Activated naive CD4-positive, alpha-beta T cell treated with anti-CD3 and anti-CD28 coated beads for 36 hours (primary cell): ENCODE results near the gene SLC30A3. TPM values are rescaled to one million over a fixed set of nuclear protein-coding genes. Genes with fewer than 3 reads are reported as not detected.

Experiments
- CTCF ChIA-PET: fragments of 350-600 bp; sonication (Branson Sonifier 250); formaldehyde crosslinking; loops from one replicate; lab custom pipeline; 2021; ENCODE audit warnings: antibody characterized with exemption; lab: Charles Lee
- DNase-seq: peaks from one replicate; pipeline ENCODE4 v3.0.0-alpha.2; 2020
- H3K27ac Mint-ChIP-seq: one replicate; pipeline ENCODE4 v1.8.0; 2021; ENCODE audit warnings: mild to moderate bottlenecking, mixed read lengths
- H3K27me3 Mint-ChIP-seq: one replicate; pipeline ENCODE4 v1.8.0; 2021; ENCODE audit warnings: low read depth, mixed read lengths
- H3K36me3 Mint-ChIP-seq: one replicate; pipeline ENCODE4 v1.8.0; 2021; ENCODE audit warnings: low read depth, mixed read lengths
- H3K4me1 Mint-ChIP-seq: one replicate; pipeline ENCODE4 v1.8.0; 2021; ENCODE audit warnings: low read depth, mixed read lengths
- H3K4me3 Mint-ChIP-seq: one replicate; pipeline ENCODE4 v1.8.0; 2021; ENCODE audit warnings: mild to moderate bottlenecking, moderate library complexity, mixed read lengths
- H3K9me3 Mint-ChIP-seq: one replicate; pipeline ENCODE4 v1.8.0; 2021; ENCODE audit warnings: mixed read lengths
- intact Hi-C: fragments of 100-400 bp; cut with micrococcal nuclease; formaldehyde crosslinking; loops from one replicate; pipeline ENCODE4 v1.15.1; 2023
- total RNA-seq, 2 experiments: library from RNA; stranded (reverse); gene quantifications; one replicate each; pipeline ENCODE4 v1.2.3, GENCODE V29; 2021

Gene SLC30A3
- total RNA-seq, 2 experiments from 2014 or later = 0.55 to 0.67 TPM

DNA sequence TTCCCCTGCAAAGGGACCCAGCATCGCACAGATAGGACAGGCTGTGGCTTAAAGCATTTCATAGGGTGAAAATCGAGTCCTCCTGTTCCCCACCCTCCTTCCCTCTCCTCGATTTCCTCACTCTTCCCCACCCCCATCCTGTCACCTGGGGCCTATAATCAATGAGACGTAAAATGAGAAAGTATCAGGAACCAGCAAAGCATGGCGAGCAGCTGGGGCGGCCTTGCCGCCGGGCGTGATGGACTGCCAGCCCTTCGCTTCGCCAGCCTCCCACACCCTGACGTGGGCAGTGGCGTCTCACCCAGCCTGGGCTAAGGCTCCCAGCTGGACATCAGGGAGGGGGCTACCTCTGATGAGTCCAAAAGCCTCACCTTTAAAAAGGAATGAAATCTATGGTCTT lies 11.1 kb downstream of the SLC30A3 start:
- H3K9me3 Mint-ChIP-seq = no peaks in the 10 kb centered on the region
- H3K36me3 Mint-ChIP-seq = no peaks in the 10 kb centered on the region
- intact Hi-C loops = loop anchor here (5.0 kb wide), 1 partner anchor 431 kb away; no protein-coding TSS in a partner anchor
- no peak for DNase-seq
- CTCF ChIA-PET = interaction anchor here (1.0 to 7.7 kb wide), 3 partner anchors 13 to 51 kb away, joined by 3 to 68 read pairs (median 29); partner anchors contain the start of gene TRIM54
- H3K27me3 Mint-ChIP-seq = peaks cover 17% of the 10 kb centered on the region
- no peaks in the 10 kb centered on the region for H3K4me1 Mint-ChIP-seq
- no peak overlapping the region for H3K27ac Mint-ChIP-seq
- no peak overlapping the region for H3K4me3 Mint-ChIP-seq

DNA sequence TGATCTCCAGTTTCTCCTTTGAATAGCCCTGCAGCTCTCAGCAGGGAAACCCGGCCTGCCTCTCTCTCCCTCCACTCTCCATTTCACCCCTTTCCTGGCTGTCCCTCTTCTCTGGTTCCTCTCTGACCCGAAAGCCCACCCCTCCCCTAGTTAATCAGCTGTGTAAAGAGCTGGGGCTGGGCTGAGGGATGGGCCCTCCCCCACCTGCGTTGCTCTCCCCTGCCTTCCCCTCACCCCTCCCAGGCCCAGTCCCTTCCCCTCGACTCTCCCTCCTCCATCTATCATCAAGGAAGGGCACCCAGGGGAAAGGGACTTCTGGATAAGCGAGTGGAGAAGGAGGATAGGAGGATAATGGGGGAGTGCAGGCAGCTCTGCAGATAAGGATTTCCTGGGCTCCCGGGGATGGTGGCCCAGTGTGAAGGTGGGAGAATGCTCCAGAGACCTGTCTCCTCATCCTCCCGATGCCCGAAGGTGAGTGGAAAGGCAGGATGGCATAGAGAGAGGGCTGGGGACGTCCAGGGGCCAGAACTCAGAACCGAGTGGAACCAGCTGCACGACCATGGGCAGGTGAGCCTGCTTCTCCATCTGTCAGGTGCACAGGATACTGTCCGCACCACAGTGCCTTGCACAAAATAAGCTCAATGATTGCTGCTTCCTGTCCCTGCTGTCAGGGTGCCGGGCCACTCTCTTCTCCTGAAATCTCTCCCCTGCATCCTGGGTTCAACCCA lies 12.0 kb downstream of the SLC30A3 start:
- no peak for DNase-seq
- Mint-ChIP-seq H3K27me3 (peaks cover 9% of the 10 kb centered on the region), H3K27ac (no peak overlapping the region), H3K4me3 (no peak overlapping the region), H3K9me3 (no peaks in the 10 kb centered on the region), H3K4me1 (no peaks in the 10 kb centered on the region), H3K36me3 (no peaks in the 10 kb centered on the region)
- CTCF ChIA-PET = interaction anchor here (0.7 to 7.7 kb wide), 5 partner anchors 14 to 93 kb away, joined by 3 to 68 read pairs (median 3); partner anchors contain the start of gene TRIM54
- intact Hi-C loops = loop anchor here (1.0 to 5.0 kb wide), 4 partner anchors 29 to 431 kb away; no protein-coding TSS in a partner anchor

DNA sequence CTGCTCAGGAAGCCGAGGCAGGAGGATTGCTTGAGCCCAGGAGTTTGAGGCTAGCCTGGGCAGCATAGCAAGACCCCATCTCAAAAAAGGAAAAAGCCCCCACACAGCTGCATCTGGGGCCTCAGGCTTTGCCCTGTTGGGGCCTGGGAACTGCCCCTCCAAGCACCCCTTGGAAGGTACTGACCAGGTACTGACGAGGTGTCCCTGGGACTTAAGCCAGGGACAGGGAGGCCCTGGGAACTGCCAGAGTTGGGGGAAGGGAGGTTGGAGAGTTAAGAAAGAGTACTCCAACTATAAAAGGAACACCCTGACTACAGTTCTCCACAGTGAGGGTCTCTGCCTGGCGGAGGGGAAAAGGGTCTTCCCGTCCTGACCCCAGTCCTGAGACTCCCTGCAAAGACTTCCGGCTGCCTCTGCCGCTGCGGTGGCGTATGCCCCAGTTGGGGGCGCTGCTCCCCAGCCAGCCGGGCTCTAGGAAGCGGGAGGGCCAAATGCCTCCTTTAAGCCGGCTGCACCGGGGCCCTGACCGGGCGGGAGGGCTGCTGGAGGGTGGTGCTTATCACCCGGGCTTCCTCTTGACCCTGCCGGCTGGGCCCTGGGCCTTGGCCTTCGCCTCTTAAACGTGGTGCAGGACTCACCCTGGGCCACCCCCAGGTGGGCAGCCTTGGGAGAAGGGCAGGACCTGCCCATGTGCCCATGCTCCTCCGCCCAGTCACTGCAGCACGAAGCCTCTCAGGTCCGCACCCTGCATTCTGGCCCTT lies 12.8 kb downstream of the SLC30A3 start:
- no peaks in the 10 kb centered on the region for H3K36me3 Mint-ChIP-seq
- H3K4me1 Mint-ChIP-seq = no peaks in the 10 kb centered on the region
- peak; percentile 76 for DNase-seq
- CTCF ChIA-PET = interaction anchor here (0.6 to 7.7 kb wide), 8 partner anchors 14 to 97 kb away, joined by 3 to 68 read pairs (median 4); partner anchors contain the start of gene TRIM54
- H3K27ac Mint-ChIP-seq = no peak overlapping the region
- H3K27me3 Mint-ChIP-seq = peaks cover 4% of the 10 kb centered on the region
- no peaks in the 10 kb centered on the region for H3K9me3 Mint-ChIP-seq
- no peak overlapping the region for H3K4me3 Mint-ChIP-seq
- intact Hi-C loops = loop anchor here (1.0 to 5.0 kb wide), 4 partner anchors 30 to 432 kb away; no protein-coding TSS in a partner anchor

DNA sequence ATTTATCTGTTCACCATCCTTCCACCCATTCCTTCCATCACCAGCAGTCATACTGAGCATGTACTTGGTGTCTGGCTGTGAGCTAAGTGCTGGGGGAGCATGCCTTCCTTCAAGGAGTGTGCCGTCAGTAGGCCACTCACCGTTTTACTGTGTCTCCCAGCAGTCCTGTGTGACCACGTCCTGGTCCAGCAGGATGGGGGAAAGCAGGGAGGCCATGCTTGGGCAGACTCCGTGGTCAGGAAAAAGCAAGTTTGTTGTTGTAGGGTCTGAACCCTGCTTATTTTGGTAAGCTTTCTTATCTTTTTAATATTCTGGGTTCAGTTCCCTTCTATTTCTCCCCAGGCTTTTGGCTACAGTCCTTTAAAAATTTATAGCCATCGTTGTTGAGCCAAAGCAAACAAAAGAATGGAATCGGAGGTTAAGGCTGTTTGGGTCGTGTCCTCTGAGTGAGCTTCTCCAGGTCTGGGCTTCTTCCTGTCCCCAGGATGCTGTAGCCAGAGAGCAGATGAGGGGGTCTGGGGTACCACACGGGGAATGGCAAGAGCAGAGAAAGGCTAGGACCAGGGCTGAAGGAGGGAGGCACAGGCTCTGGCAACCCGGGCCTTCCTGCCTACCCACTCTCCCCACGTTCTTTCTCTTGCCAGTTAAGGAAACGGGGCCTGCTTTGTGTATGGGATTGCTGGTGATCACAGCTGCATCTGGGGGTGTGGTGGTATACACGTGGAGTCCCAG lies 13.5 kb downstream of the SLC30A3 start:
- intact Hi-C loops = no loop called here
- H3K4me3 Mint-ChIP-seq = no peak overlapping the region
- peaks cover 4% of the 10 kb centered on the region for H3K27me3 Mint-ChIP-seq
- CTCF ChIA-PET = interaction anchor here (0.6 to 7.7 kb wide), 8 partner anchors 14 to 472 kb away, joined by 3 to 68 read pairs (median 4); partner anchors contain the start of genes MPV17 and TRIM54
- H3K27ac Mint-ChIP-seq = no peak overlapping the region
- DNase-seq = no peak
- no peaks in the 10 kb centered on the region for H3K9me3 Mint-ChIP-seq
- peaks cover 1% of the 10 kb centered on the region for H3K36me3 Mint-ChIP-seq
- no peaks in the 10 kb centered on the region for H3K4me1 Mint-ChIP-seq

DNA sequence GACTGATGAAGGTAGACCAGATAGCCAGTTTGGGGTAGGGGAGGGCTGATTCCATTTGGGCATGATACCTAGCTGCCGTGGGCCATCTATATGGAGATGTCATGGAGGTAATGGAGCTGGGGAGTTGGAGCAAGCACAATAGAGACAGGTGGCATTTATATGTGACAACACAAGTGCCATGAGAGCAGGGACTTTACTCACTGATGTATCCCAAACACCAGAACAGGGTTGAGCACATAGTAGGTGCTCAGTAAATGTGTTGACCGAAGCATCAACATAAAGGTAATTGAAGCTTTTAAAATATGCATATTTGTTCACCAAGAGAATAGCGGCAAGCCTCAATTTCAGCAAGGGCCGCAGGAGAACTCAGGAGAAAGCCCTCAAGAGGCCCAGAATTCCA lies 15.0 kb downstream of the SLC30A3 start:
- peaks cover 4% of the 10 kb centered on the region for H3K27me3 Mint-ChIP-seq
- CTCF ChIA-PET = interaction anchor here (0.8 to 7.7 kb wide), 4 partner anchors 17 to 67 kb away, joined by 4 to 68 read pairs (median 18); partner anchors contain the start of gene TRIM54
- no peak for DNase-seq
- H3K27ac Mint-ChIP-seq = no peak overlapping the region
- H3K4me1 Mint-ChIP-seq = no peaks in the 10 kb centered on the region
- peaks cover 8% of the 10 kb centered on the region for H3K36me3 Mint-ChIP-seq
- no peaks in the 10 kb centered on the region for H3K9me3 Mint-ChIP-seq
- intact Hi-C loops = no loop called here
- no peak overlapping the region for H3K4me3 Mint-ChIP-seq

DNA sequence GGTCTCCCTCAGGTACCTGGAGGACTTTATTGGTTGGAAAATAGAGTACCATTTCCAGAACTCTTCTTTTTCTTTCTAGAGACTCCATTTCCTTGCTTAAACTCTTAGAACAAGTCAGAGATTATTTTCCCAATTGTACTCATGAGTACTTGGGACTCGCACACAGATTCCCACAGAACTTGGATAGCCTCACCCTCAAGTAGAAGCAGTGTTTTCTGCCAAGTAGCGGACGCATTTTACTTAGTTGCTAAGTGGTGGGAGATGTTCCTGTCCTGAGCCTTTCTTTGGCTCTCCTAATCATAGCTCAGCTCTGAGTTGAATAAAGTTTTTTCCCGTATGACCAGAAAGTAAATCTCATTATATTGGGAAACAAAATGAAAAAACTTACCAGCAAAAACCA lies 17.2 kb downstream of the SLC30A3 start:
- CTCF ChIA-PET = interaction anchor here (0.7 kb wide), 1 partner anchor 117 kb away, joined by 4 read pairs; no protein-coding TSS in a partner anchor
- intact Hi-C loops = no loop called here

DNA sequence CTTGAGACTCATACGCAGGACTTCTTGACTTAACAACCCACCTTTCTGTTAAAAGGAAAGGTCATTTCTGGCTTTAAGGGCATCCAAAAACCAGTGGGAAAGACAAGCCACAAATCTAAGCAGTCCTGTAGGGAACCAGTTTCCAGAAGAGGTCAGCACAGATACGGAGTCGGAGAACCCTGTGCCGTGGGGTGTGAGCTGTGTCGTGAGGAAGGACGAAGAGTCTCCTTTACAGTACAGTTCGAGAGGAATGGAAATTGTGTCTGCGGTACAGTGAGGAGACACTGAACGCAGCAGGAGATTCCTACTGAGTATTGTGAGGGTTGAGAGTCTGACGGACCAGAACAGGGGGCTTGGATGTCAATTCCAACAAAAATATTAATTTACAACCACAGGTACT lies 17.7 kb downstream of the SLC30A3 start:
- Mint-ChIP-seq H3K27ac (no peak overlapping the region), H3K9me3 (no peaks in the 10 kb centered on the region), H3K4me1 (no peaks in the 10 kb centered on the region), H3K27me3 (peaks cover 2% of the 10 kb centered on the region), H3K36me3 (peaks cover 31% of the 10 kb centered on the region), H3K4me3 (no peak overlapping the region)
- intact Hi-C loops = no loop called here
- CTCF ChIA-PET = interaction anchor here (0.6 to 1.0 kb wide), 2 partner anchors 58 to 222 kb away, joined by 3 to 4 read pairs; no protein-coding TSS in a partner anchor
- DNase-seq = no peak

More for the DNA sequence above, 17.2 kb downstream of the SLC30A3 start:
- no peaks in the 10 kb centered on the region for H3K9me3 Mint-ChIP-seq
- peaks cover 25% of the 10 kb centered on the region for H3K36me3 Mint-ChIP-seq
- H3K4me3 Mint-ChIP-seq = no peak overlapping the region
- no peak overlapping the region for H3K27ac Mint-ChIP-seq
- no peaks in the 10 kb centered on the region for H3K4me1 Mint-ChIP-seq
- H3K27me3 Mint-ChIP-seq = peaks cover 2% of the 10 kb centered on the region
- no peak for DNase-seq

DNA sequence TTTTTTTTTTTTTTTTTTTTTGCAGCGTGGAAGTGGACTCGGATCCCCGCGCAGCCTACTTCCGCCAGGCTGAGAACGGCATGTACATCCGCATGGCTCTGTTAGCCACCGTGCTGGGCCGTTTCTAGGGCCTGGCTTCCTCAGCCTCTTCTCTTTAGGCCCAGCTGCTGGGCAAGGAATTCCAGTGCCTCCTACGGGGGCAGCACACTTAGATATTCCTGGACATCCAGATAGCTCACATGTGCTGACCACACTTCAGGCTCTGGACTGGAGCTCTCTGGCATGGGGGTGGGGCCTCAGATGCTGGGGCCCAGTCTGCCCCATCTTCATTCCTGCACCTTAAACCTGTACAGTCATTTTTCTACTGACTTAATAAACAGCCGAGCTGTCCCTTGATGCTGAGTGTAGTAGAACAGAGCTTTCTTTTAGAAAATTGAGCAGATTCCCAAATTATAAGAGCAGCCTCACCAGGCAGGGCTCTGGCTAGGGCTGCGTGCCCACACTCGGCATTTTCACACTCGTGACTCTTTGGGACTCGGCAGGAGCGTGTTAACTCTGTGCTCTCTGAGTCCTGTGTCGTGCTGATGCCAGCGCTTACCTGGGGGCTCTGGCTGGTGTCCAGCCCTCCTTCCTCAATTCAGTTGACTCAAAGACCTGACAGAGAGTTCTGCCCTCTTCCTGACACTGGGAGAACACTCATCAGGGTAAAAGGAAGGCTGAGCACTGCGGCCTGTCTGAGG lies 19.3 kb downstream of the SLC30A3 start:
- Mint-ChIP-seq H3K9me3 (no peaks in the 10 kb centered on the region), H3K36me3 (peaks cover 40% of the 10 kb centered on the region), H3K4me1 (no peaks in the 10 kb centered on the region), H3K27me3 (no peaks in the 10 kb centered on the region), H3K4me3 (no peak overlapping the region), H3K27ac (no peak overlapping the region)
- CTCF ChIA-PET = interaction anchor here (0.9 to 2.4 kb wide), 2 partner anchors 36 to 46 kb away, joined by 3 to 8 read pairs; no protein-coding TSS in a partner anchor
- DNase-seq = no peak
- intact Hi-C loops = no loop called here

DNA sequence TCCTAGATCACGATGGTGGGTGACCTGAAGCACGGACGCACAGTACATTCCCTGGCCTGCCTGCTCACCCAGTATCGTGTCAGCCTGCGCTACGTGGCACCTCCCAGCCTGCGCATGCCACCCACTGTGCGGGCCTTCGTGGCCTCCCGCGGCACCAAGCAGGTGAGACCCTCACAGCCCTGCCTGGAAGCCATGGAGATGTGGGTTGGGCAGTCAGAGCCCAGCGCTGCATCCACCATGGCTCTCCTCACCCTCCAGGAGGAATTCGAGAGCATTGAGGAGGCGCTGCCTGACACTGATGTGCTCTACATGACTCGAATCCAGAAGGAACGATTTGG lies 20.3 kb downstream of the SLC30A3 start:
- peaks cover 46% of the 10 kb centered on the region for H3K36me3 Mint-ChIP-seq

DNA sequence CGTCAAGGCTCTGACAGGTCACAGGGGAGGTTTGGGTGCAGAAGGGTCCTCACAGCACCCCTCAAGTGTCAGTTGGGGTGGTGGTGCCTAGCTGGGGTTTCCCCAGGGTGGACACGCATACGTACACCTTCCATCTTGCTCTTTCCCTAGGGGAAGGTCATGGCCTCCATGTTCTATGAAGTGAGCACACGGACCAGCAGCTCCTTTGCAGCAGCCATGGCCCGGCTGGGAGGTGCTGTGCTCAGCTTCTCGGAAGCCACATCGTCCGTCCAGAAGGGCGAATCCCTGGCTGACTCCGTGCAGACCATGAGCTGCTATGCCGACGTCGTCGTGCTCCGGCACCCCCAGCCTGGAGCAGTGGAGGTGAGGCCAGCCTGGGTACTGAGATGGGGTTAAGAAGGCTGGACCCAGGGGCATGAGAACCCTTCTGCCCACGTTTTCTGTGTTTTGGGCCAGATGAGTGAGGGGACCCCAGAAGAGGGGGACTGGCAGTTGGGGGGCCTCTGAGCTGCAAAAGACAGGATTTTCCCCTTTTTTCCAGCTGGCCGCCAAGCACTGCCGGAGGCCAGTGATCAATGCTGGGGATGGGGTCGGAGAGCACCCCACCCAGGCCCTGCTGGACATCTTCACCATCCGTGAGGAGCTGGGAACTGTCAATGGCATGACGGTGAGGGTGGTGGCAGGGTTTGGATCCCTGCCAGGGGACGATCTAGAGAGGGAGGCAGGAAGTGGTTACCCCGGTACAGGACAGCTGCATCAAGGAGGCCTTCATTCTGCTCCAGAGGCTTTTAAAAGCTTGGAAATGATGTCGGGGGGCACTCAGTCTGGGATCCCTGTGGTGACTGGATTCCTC lies 20.9 kb downstream of the SLC30A3 start:
- no peak for DNase-seq
- H3K9me3 Mint-ChIP-seq = no peaks in the 10 kb centered on the region
- CTCF ChIA-PET = interaction anchor here (0.6 to 2.4 kb wide), 2 partner anchors 38 to 280 kb away, joined by 3 to 8 read pairs; no protein-coding TSS in a partner anchor
- no peak overlapping the region for H3K27ac Mint-ChIP-seq
- peaks cover 51% of the 10 kb centered on the region for H3K36me3 Mint-ChIP-seq
- intact Hi-C loops = no loop called here
- no peaks in the 10 kb centered on the region for H3K27me3 Mint-ChIP-seq
- no peaks in the 10 kb centered on the region for H3K4me1 Mint-ChIP-seq
- H3K4me3 Mint-ChIP-seq = no peak overlapping the region

More for the DNA sequence above, 20.3 kb downstream of the SLC30A3 start:
- intact Hi-C loops = no loop called here
- Mint-ChIP-seq H3K9me3 (no peaks in the 10 kb centered on the region), H3K27ac (no peak overlapping the region), H3K27me3 (no peaks in the 10 kb centered on the region), H3K4me3 (no peak overlapping the region), H3K4me1 (no peaks in the 10 kb centered on the region)
- CTCF ChIA-PET = interaction anchor here (2.4 kb wide), 1 partner anchor 37 kb away, joined by 8 read pairs; no protein-coding TSS in a partner anchor
- DNase-seq = no peak
